GM18909 (cell line): ENCODE data around the gene LRRC61.
"Not testable (repeated sequence)": the region's sequence is repeated elsewhere in the genome, so short reads cannot be mapped to it uniquely, and the experiment has no call there.

Experiments used
- ATAC-seq: cut with Tn5 transposase; IDR thresholded peaks from one replicate; pipeline ENCODE4 v1.9.1; 2021; ENCODE audit warnings: mild to moderate bottlenecking; ENCODE audit not compliant: unreplicated experiment, poor library complexity

The LRRC61 gene

GRCh38 chr7:150306377-150306776 lies 16.8 kb upstream of the LRRC61 start:
- ATAC-seq = not testable (repeated sequence)

DNA sequence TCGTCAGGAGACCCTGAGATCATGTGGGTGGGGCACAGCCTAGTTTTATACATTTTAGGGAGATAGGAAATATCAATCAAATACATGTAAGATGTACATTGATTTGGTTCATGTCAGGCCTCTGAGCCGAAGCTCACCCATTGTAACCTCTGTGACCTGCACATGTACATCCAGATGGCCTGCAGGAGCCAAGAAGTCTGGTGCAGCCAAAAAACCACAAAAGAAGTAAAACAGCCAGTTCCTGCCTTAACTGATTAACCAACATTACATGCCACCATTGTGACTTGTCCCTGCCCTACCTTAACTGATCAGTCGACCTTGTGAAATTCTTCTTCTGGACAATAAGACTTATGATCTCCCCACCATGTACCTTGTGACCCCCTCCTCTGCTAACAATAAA lies 16.0 kb upstream of the LRRC61 start:
- no peak for ATAC-seq

DNA sequence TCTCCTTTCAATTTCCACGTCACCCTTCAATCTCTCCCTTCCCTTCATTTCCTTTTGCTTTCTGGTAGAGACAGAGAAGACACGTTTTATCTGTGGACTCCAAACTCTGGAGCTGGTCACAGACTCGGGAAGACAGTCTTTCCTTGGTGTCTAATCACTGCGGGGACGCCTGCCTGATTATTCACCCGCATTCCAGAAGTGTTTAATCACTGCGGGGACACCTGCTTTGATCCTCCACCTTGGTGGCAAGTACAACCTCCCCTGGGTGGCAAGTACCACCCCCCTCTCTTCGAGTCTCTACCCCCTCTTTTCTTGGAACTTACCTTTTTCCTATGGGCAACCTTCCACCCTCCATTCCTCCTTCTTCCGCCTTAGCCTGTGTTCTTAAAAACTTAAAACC lies 15.3 kb upstream of the LRRC61 start:
- ATAC-seq = no peak

GRCh38 chr7:150308575-150308974 lies 14.6 kb upstream of the LRRC61 start:
- ATAC-seq = no peak

DNA sequence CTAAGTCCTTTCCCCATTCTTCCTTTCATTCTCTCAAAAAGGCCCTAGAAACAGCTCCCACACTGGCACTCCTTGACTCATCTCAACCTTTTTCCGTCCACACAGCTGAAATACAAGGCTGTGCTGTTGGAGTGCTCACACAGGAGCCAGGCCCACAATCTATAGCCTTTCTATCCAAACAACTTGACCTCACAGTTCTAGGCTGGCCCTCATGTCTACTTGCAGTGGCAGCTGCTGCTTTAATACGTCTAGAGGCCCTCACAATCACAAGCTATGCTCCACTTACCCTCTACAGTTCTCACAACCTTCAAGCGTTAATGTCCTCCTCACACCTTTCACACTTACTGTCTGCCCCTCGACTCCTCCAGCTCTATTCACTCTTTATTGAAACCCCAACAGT lies 12.0 kb upstream of the LRRC61 start:
- ATAC-seq = no peak

- no peak for ATAC-seq
Measured at GRCh38 chr7:150311711-150312110, 11.4 kb upstream of the LRRC61 start.

- ATAC-seq = not testable (repeated sequence)
Measured at GRCh38 chr7:150312649-150313366, 10.3 kb upstream of the LRRC61 start.

DNA sequence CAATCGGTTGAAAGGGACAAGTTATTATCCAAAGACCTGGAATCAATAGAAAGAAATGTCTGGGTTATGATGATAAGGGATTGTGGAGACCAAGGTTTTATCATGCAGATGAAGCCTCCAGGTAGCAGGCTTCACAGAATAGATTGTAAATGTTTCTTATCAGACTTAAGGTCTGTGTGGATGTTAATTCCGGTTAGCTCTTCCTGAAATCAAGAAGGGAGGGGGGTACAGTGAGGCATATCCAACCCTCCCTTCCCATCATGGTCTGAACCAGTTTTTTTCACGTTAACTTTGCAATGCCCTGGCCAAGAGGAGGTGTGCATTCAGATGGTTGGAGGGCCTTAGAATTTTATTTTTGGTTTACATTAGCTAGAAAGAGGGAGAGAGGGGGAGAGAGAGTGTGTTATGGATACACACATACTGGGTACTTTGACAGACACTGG lies 9.8 kb upstream of the LRRC61 start:
- ATAC-seq = no peak

DNA sequence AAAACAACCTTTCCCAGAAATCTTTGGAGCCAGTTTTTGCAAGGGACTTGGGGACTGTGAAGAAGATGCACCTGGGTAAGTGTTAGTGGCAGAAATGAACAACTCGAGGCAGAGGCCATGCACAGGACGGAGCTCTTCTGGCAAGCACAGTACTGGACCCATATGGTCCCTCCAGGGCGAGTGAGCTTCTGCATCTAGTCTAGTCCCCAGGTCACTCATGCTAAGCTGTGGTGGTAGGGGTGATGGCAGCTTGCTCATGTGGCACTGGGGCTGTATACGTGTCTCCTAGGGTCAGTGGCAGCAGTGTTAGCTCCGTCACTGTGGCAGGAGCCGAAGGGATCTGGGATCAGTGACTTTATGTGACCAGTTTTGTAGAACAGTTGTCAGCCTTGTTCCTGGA lies 9.3 kb upstream of the LRRC61 start:
- no peak for ATAC-seq

DNA sequence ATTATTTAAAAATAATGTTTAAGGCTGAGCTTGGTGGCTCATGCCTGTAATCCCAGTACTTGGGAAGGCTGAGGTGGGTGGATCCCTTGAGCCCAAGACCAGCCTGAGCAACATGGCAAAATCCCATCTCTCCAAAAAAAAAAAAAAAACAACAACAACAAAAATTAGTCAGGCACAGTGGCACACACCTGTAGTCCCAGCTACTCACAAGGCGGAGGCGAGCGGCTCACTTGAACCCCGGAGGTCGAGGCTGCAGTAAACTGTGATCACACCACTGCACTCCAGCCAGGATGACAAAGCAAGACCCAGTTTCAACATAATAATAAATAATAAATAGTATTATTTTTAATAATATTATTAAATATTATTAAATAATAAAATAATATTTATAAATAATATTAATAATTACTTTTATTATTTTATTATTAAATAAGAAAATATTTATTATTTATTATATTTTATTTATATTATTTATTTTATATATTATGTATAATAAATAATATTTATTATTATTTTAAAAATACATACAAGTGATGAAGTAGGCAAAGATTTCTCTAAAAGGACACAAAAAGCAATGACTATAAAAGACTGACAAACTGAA lies 8.4 kb upstream of the LRRC61 start:
- no peak for ATAC-seq

DNA sequence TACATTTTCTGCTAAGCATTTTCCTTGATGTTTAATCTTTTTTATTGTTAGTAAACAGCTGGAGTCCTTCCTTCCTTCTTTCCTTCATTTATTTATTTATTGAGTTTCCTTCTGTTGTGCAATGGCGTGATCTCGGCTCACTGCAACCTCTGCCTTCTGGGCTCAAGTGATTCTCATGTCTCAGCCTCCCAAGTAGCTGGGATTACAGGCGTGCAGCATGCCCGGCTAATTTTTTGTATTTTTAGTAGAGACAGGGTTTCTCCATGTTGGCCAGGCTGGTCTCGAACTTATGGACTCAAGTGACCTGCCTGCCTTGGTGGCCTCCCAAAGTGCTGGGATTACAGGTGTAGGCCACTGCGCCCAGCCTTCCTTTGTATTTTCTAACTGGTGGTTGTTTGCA lies 6.2 kb upstream of the LRRC61 start:
- not testable (repeated sequence) for ATAC-seq

DNA sequence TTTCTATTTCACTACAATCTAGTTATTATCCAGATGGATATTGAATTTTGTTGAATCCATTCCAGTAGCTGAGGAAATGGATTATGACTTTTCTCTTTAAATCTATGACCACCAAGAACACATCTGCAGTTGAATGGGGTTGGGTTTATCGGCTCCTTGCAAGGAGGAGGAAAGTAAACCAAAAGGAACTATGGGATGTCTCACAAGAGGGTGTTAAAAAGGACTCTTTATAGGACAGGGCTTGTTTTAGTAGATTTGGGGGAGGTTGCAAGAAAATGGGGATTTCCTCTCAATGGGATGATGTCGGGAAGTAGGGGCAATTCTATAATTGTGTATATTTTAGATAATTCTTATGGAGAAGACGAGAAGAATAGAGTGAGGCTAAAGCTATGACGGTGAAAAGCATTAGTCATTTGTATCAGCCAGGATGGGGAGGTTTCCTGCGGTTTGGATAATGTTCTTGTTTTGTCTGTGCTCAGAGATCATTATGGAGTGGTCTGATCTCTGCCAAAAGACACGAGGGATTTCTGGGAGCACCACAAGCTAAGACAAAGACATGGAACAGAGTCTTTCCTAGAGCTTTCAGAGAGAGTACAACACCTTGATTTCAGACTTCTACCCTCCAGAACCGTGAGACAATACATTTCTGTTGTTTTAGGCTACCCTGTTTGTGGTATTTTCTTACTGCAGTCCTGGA lies 5.3 kb upstream of the LRRC61 start:
- ATAC-seq = no peak

GRCh38 chr7:150321788-150322113 lies 1.4 kb upstream of the LRRC61 start:
- ATAC-seq = no peak

GRCh38 chr7:150322114-150322832 lies 882 bp upstream of the LRRC61 start:
- ATAC-seq = no peak

DNA sequence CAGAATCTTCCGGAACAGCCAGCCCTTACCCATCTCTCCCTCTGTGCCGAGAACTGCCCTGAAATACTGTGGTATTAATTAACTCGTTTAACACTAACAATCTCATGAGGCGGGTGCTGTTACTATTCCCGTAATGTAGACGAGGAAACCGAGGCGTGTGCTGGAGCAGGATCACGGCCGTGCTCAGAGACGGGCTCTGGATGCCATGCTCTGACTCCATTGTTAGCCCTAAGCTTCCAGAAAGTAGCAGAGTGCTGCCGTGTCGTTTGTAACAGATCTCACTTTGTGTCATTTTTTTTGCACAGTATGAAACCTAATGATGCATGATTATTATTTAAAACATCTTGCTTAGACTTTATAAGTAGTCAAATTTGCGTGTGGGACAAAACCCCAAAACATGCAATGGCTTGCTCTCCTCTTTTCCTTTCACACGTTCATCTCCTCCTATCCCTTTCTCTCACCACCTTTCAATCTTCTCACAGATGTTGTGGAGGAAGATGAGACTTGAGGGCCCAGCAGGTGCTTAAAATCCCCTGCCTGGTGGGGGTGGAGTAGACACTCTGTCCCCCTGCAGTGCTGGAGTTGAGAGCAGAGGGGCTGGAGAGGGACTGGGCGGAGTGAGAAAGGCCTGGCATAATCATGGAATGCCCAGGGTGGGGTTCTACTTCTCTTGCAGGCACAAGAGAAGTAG lies 672 bp downstream of the LRRC61 start:
- no peak for ATAC-seq

DNA sequence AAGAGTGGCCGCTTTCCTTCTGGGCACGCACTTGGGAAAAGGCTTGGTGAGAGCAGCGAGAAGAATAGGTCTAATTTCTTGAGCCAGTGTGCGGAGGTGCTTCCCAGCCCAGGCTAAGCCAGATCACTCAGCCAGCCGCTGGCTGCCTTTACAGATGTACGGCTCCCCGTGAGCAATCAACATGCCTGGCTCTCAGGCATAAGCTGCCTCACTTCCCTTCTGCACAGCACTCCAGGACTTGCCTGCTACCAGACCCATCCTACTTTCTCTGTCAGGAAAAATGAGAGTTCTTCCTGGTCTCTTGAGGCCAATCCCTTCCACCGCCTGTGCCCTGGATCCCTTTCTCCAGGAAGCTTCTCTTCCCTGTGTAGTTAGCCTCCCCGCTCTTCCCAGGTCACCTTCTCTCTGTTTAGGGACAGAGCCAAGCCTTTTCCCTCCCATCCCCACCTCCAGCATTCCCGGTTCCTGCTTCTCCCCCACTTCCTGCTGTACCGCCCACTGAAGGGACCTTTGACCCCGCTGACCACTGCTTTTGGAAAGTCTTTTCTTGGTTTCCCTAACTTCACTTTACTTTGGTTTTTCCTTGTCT lies 1.3 kb downstream of the LRRC61 start:
- ATAC-seq = no peak

DNA sequence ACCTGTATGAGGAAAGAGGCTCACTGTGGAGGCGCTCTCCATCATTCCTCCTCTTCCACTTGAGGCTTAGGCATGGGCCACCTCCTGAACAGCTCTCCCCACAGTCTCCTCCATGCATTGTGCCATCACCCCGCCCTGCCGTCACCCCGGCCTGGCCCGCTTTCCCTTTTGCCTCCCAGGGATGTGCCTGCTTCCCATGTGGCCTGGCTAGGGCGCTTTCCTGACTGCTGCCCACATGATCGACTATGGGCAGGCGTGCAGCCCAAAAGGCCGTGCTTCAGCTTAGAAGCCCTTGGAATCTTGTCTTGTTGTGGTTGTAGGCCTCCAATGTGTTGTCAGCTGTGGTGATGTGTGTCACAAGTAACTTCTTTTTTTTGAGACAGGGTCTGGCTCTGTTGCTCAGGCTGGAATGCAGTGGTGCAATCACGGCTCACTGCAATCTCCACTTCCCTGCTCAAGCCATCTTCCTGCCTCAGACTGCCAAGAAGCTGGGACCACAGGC lies 2.0 kb downstream of the LRRC61 start:
- no peak for ATAC-seq

- ATAC-seq = no peak
Measured at GRCh38 chr7:150325901-150326300, 2.7 kb downstream of the LRRC61 start.

GRCh38 chr7:150326657-150327268 lies 3.6 kb downstream of the LRRC61 start:
- no peak for ATAC-seq

- no peak for ATAC-seq
Measured at GRCh38 chr7:150327308-150327707, 4.2 kb downstream of the LRRC61 start.
